Right atrium auricular region (tissue), 2 donors: ENCODE data around the gene HS6ST3. TPM values are rescaled to one million over a fixed set of nuclear protein-coding genes. Genes with fewer than 3 reads are reported as not detected.
A peak's percentile ranks its signal among the peaks of the same experiment; 100 is the strongest.

ENCODE experiments used
- DNase-seq: peaks from one replicate; pipeline ENCODE4 v3.0.0-alpha.2; 2019; ENCODE audit warnings: low spot score
- H3K27ac ChIP-seq, 2 donors: fragments of 200-600 bp; sonication (generic); 1 replicate in 1 of 2; 2 replicates in 1 of 2; pipeline ENCODE4 v1.5.1; 2016 to 2019
- H3K27me3 ChIP-seq, 2 donors: fragments of 200-600 bp; sonication (generic); one replicate each; pipeline versions ENCODE4 v1.5.1 to v1.6.0; 2017 to 2019
- H3K36me3 ChIP-seq: fragments of 200-600 bp; sonication (generic); one replicate; pipeline ENCODE4 v1.5.1; 2016
- H3K4me1 ChIP-seq, 2 donors: fragments of 200-600 bp; sonication (generic); one replicate each; pipeline versions ENCODE4 v1.5.1 to v1.6.0; 2017 to 2019
- H3K4me3 ChIP-seq, 2 donors: fragments of 200-600 bp; sonication (generic); 1 replicate in 1 of 2; 2 replicates in 1 of 2; pipeline ENCODE4 v1.5.1; 2017 to 2019; ENCODE audit warnings: mild to moderate bottlenecking in 1 of 2, moderate library complexity in 1 of 2
- H3K9me3 ChIP-seq, 2 donors: fragments of 200-600 bp; sonication (generic); one replicate each; pipeline ENCODE4 v1.5.1; 2019
- CTCF ChIP-seq, 2 donors: fragments of 200-600 bp; sonication (generic); IDR thresholded peaks; one replicate each; pipeline ENCODE4 v1.5.1; 2019; ENCODE audit warnings: antibody characterized with exemption in 2 of 2
- total RNA-seq, 2 donors: library from RNA; depleted of rRNA; stranded (reverse); fragments of >200 nt; gene quantifications; one replicate each; pipeline ENCODE4 v1.1.0, GENCODE V29; 2016

HS6ST3 gene
- total RNA-seq, 2 donors from 2014 or later = 0.59 to 3.1 TPM

- no peak for TF ChIP-seq CTCF (IDR thresholded peaks at IDR 0.05)
- Histone ChIP-seq H3K27me3 (no peaks in the 10 kb centered on the region), H3K4me1 (no peaks in the 10 kb centered on the region), H3K27ac (no peak overlapping the region), H3K36me3 (no peaks in the 10 kb centered on the region), H3K9me3 (no peaks in the 10 kb centered on the region), H3K4me3 (no peak overlapping the region)
- DNase-seq = no peak
These were observed 110.9 kb downstream of the HS6ST3 start for GRCh38 chr13:96200810-96201209.

GRCh38 chr13:96202315-96202714, 112.4 kb downstream of the HS6ST3 start:
- no peaks in the 10 kb centered on the region for H3K36me3 ChIP-seq
- no peak for DNase-seq
- H3K27me3 ChIP-seq = no peaks in the 10 kb centered on the region
- H3K9me3 ChIP-seq = no peaks in the 10 kb centered on the region
- no peak overlapping the region for H3K27ac ChIP-seq
- no peak for TF ChIP-seq CTCF (IDR thresholded peaks at IDR 0.05)
- H3K4me3 ChIP-seq = no peak overlapping the region
- H3K4me1 ChIP-seq = no peaks in the 10 kb centered on the region

- no peak for DNase-seq
- no peak for TF ChIP-seq CTCF (IDR thresholded peaks at IDR 0.05)
These were observed 113.6 kb downstream of the HS6ST3 start for GRCh38 chr13:96203471-96203870.

GRCh38 chr13:96214824-96215445, 125.0 kb downstream of the HS6ST3 start:
- H3K36me3 ChIP-seq = no peaks in the 10 kb centered on the region
- TF ChIP-seq CTCF (IDR thresholded peaks at IDR 0.05) = no peak

More at GRCh38 chr13:96203471-96203870, 113.6 kb downstream of the HS6ST3 start:
- Histone ChIP-seq H3K27me3 (no peaks in the 10 kb centered on the region), H3K27ac (no peak overlapping the region), H3K4me3 (no peak overlapping the region), H3K9me3 (no peaks in the 10 kb centered on the region), H3K36me3 (no peaks in the 10 kb centered on the region), H3K4me1 (no peaks in the 10 kb centered on the region)

GRCh38 chr13:96216543-96216942, 126.6 kb downstream of the HS6ST3 start:
- no peak for DNase-seq
- Histone ChIP-seq H3K4me1 (no peaks in the 10 kb centered on the region), H3K4me3 (no peak overlapping the region), H3K27me3 (no peaks in the 10 kb centered on the region), H3K27ac (no peak overlapping the region), H3K36me3 (no peaks in the 10 kb centered on the region), H3K9me3 (no peaks in the 10 kb centered on the region)
- no peak for TF ChIP-seq CTCF (IDR thresholded peaks at IDR 0.05)

More at GRCh38 chr13:96214824-96215445, 125.0 kb downstream of the HS6ST3 start:
- no peak overlapping the region for H3K27ac ChIP-seq
- H3K4me1 ChIP-seq = no peaks in the 10 kb centered on the region
- DNase-seq = no peak
- H3K27me3 ChIP-seq = no peaks in the 10 kb centered on the region
- no peak overlapping the region for H3K4me3 ChIP-seq
- no peaks in the 10 kb centered on the region for H3K9me3 ChIP-seq

- Histone ChIP-seq H3K27ac (peak overlapping the region; percentile 8 to 70), H3K4me1 (no peaks in the 10 kb centered on the region), H3K9me3 (no peaks in the 10 kb centered on the region), H3K27me3 (no peaks in the 10 kb centered on the region), H3K36me3 (no peaks in the 10 kb centered on the region), H3K4me3 (no peak overlapping the region)
- TF ChIP-seq CTCF (IDR thresholded peaks at IDR 0.05) = no peak
- peak; percentile 71 for DNase-seq
These were observed 128.6 kb downstream of the HS6ST3 start for GRCh38 chr13:96218475-96218874.
